Renal cortex interstitium (tissue), 11 donors: ENCODE results near the gene SEZ6L2. TPM values are rescaled to one million over a fixed set of nuclear protein-coding genes. Genes with fewer than 3 reads are reported as not detected.

Experiments
- DNase-seq, 11 donors: peaks; one replicate each; pipeline ENCODE4 v3.0.0-alpha.2; 2013; ENCODE audit warnings: low read depth in 9 of 11, low spot score in 4 of 11; ENCODE audit errors: extremely low read depth in 1 of 11
- polyA plus RNA-seq, 3 donors: library from polyadenylated mRNA; unstranded; fragments of 120-200 nt; gene quantifications; one replicate each; pipeline ENCODE4 v1.2.1, GENCODE V29; 2013; ENCODE audit not compliant: insufficient read length in 3 of 3

Gene SEZ6L2
- polyA plus RNA-seq, 3 donors: 8.2 to 12.5 (median 12.4) TPM

GRCh38 chr16:29862884-29863668 is 36.3 kb downstream of the SEZ6L2 start, which contains the start of gene CDIPT:
Gene CDIPT, minus strand, starts transcription at chr16:29863226. Its CDS starts 369 bp downstream, at chr16:29862857.
- peak; percentile 91 to 98 (median 95) for DNase-seq

GRCh38 chr16:29862383-29862883 is 36.9 kb downstream of the SEZ6L2 start:
- DNase-seq: peak in 2 of 11 donors; percentile 18 to 20

- DNase-seq: no peak
Observed at GRCh38 chr16:29860218-29860617, 39.1 kb downstream of the SEZ6L2 start.

- no peak for DNase-seq
Observed at GRCh38 chr16:29858974-29859373, 40.4 kb downstream of the SEZ6L2 start.

GRCh38 chr16:29858149-29858849 is 41.1 kb downstream of the SEZ6L2 start:
- no peak for DNase-seq

GRCh38 chr16:29857133-29857760 is 42.1 kb downstream of the SEZ6L2 start:
- DNase-seq: no peak

GRCh38 chr16:29854520-29855100 is 44.7 kb downstream of the SEZ6L2 start:
- no peak for DNase-seq

GRCh38 chr16:29852654-29853053 is 46.7 kb downstream of the SEZ6L2 start:
- DNase-seq: peak in 3 of 11 donors; percentile 17 to 48 (median 34)

- no peak for DNase-seq
Observed at GRCh38 chr16:29850998-29851397, 48.4 kb downstream of the SEZ6L2 start.

GRCh38 chr16:29849505-29849904 is 49.8 kb downstream of the SEZ6L2 start:
- DNase-seq: peak in 4 of 11 donors; percentile 8 to 39 (median 24)

- peak in 4 of 11 donors; percentile 13 to 20 (median 16) for DNase-seq
Observed at GRCh38 chr16:29848420-29849297, 50.7 kb downstream of the SEZ6L2 start.

- no peak for DNase-seq
Observed at GRCh38 chr16:29845656-29846055, 53.7 kb downstream of the SEZ6L2 start.

- no peak for DNase-seq
Observed at GRCh38 chr16:29844575-29845331, 54.6 kb downstream of the SEZ6L2 start.

- DNase-seq: no peak
Observed at GRCh38 chr16:29843931-29844330, 55.4 kb downstream of the SEZ6L2 start.

- DNase-seq: no peak
Observed at GRCh38 chr16:29842732-29843346, 56.5 kb downstream of the SEZ6L2 start.

- DNase-seq: no peak
Observed at GRCh38 chr16:29841631-29842030, 57.7 kb downstream of the SEZ6L2 start.

- DNase-seq: no peak
Observed at GRCh38 chr16:29840240-29840639, 59.1 kb downstream of the SEZ6L2 start.
